NCI-H69 (cell line): Measurements from ENCODE around the gene SLC7A4.
"Not testable (repeated sequence)": the region's sequence is repeated elsewhere in the genome, so short reads cannot be mapped to it uniquely, and the experiment has no call there.

ENCODE experiments used
- DNase-seq: peaks from one replicate; lab custom pipeline; 2025; lab: John Stamatoyannopoulos, UW

Gene SLC7A4

DNA sequence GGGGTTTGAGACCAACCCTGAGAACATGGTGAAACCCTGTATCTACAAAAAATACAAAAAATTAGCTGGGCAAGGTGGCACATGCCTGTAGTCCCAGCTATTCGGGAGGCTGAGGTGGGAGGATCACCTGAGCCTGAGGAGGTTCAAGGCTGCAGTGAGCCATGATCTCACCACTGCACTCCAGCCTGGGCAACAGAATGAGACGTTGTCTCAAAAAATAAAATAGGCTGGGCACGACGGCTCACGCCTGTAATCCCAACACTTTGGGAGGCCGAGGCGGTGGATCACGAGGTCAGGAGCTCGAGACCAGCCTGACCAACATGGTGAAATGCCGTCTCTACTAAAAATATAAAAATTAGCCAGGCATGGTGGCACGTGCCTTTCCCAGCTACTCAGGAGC lies 32.1 kb upstream of the SLC7A4 start:
- not testable (repeated sequence) for DNase-seq

DNA sequence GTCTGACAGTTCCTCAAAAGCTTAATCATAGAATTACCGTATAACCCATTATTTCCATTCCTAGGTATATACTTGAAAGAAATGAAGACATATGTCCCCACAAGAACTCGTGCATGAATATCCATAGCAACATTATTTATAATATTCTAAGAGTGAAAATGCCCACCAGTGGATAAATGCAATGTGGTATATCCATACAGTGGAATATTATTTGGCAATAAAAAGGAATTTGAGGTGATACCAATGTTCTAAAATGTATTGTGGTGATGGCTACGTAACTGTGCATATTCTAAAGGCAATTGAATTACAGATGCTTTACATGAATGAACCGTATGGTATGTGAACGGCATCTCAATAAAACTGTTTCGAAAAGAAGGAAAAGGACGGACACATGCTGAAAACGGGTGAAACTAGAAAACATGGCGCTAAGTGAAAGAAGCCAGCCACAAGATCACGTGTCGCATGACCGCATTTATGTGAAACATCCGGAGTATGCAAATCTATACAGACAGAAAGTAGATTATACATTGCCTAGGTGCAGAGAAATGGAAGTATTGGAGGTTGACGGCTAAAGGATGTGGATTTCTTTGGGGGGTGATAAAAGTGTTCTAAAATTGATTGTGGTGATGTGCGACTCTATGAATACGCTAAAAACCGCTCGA lies 29.4 kb upstream of the SLC7A4 start:
- DNase-seq, result not testable (repeated sequence)

DNA sequence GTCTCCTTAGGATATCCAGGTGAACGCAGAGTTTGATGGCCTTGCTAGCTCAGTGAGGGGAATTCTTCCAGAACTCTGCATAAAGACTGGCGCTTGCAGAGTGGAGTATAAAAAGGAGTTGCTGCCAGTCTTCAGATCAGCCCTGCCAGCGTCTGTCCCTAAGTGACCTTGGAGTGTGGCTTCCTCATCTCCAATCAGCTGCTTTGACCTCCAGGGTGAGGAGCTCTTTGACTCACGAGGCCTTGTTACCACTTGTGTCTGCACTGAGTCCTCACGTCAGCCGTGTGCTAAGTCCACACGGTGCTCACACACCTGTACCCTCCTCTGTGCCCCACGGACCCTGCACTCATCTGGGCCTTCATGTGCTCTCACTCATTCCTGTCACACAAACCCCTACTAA lies 28.0 kb upstream of the SLC7A4 start:
- not testable (repeated sequence) for DNase-seq

DNA sequence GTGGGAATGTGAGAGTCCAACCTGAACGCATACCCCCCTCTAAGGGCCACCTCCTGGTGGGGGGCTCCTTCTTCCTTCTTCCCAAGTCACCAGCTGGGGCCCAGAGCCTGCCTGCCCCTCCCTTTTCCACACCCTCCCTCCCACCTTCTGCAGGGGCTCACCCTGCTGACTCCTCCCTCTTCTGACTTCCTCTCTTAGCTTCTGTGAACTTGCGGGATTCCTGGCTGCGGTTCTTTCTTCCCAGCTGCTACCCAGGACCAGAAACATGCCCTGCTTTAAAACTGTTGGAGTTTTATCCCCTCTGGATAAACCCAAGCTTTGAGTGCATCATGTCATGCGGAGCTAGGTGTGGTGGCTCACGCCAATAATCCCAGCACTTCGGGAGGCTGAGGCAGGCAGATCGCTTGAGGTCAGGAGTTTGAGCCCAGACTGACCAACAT lies 23.5 kb upstream of the SLC7A4 start:
- DNase-seq, result peak; percentile 20

DNA sequence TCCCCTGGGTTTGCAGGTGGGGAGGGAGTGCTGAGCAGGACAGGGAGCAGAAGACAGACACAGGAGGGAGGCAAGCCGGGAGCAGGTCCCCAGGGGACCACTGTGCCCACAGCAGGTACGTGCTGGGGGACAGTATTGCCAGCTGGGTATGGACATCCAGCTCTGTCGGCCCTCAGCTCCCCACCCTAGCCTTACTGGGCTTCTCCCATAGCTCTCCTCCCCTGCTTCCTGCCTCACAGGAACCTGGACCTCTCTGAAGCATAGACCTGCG lies 23.1 kb upstream of the SLC7A4 start:
- no peak for DNase-seq

DNA sequence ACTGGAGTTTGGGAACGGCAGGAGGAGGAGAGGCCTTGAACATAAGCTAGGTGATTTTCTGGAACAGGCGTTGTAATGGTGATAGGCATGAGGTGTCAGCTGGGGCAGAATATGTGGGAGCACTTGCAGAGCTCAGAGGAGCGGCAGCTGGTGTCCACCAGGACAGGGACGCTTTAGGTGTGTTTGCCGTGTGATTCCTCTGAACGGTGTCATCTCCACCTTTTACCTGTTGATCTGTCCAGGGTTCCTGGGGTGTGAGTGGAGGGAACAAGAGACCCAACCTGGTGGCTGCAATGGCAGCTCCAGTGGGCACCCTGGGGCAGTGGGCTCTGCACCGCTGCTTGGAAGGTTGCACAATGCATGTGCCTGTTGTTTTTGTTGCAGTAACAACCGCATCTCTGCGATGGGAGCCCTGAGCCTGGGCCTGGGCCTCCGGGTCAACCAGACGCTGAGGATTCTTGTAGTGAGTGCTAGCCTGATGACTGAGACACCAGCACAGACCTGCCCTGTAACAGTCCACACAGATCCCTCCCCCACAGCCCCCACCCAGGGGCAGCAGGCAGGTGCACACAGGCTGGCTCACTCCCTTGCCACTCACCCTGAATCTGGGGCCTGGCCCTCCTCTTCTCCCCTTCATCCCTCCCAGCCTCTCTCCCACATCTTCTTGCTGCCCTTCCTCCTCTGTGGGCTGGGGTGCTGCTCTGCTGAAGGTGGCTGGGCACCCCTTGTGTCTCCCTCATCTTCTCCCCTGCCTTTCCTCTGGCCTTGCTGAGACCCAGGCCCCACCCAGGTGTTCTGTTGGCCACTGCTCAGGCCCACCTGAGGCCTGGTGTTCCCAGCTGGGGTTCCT lies 22.6 kb upstream of the SLC7A4 start:
- DNase-seq, result no peak

DNA sequence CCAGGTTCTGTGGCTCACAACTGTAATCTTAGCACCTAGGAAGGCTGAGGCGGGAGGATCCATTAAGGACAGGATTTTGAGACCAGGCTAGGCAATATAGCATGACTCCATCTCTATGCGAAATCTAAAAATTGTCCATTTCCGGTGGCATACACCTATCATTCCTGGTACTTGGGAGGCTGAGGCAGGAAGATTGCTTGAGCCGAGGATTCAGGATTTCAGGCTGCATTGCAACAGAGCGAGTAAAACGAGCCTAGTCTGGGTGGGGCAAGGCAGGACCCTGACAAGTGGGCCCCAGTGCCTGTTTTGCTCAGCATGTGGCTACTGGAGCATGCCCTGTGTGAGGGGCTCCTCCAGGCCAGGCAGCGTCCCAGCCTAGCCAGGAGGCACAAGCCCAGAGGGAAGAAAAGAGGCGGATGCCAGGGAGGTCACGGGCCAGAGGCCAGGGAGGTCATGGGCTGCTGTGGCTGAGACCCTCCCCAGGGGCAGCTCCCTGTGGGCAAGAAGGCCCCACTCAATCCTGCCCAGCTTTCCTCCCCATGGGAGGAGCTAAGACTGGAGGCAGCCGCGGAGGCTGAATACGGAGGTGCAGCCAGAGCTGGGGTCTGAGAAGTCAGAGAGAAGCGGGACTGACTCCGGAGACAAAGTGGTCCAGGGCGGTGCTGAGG lies 21.8 kb upstream of the SLC7A4 start:
- DNase-seq, result no peak

DNA sequence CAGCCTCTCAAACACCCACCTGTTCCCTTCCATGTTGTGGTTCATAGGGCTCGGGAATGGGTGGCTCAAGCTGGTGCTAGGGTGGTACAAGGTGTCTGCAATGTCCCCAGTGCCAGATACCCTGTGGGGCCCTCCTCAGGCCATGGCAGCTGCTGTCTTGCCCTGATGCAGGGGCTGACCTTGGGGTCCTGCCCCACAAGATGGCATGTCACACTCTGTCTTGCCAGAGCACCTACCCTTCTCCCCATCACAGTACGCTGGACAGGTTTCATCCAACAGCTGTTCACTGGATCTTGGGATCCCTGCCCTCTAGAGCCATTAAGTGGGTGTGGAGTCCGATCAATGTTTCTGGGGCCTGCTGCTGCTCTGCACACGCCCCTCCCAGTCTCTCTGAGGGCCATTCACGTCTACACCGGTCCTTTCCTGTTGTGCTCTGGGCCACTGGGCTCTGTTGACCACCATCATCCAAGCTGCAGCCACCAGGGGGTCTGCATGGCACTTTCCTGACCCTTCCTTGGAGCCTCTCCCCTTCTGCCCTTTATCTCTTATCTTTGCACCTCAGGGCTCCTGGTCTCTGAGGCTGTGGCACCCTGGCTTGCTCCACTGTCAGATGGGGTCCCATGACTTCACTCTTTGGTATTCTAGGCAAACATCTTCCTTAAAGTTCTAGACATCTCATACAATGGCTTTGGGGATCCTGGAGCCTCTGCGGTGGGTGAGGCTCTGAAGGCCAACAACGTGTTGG lies 20.5 kb upstream of the SLC7A4 start:
- no peak for DNase-seq

DNA sequence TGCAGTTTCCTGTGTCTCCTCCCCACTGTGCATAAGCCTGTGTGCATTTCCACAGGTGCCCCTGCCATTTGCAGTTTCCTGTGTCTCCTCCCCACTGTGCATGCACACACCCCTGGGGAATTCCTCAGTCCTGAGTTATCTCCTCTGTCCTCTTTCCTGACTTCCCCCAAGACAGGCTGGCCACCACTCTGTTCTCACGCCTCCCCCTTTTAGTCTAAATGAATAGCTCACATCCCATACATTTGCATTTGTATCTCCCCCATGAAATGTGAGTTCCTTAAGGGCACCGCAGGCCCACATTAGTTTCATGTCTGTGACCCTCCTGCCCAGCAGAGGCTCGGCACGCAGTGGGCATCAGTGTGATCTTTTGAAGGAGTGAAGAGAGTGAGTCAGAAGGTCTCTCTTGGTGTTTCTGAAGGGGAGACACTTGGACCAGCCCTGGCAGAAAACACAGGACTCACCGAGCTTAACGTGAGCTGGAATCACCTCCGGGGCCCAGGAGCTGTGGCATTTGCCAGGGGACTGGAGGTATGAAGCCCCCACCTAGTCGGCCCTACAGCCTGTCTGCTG lies 19.6 kb upstream of the SLC7A4 start:
- DNase-seq, result peak; percentile 39

DNA sequence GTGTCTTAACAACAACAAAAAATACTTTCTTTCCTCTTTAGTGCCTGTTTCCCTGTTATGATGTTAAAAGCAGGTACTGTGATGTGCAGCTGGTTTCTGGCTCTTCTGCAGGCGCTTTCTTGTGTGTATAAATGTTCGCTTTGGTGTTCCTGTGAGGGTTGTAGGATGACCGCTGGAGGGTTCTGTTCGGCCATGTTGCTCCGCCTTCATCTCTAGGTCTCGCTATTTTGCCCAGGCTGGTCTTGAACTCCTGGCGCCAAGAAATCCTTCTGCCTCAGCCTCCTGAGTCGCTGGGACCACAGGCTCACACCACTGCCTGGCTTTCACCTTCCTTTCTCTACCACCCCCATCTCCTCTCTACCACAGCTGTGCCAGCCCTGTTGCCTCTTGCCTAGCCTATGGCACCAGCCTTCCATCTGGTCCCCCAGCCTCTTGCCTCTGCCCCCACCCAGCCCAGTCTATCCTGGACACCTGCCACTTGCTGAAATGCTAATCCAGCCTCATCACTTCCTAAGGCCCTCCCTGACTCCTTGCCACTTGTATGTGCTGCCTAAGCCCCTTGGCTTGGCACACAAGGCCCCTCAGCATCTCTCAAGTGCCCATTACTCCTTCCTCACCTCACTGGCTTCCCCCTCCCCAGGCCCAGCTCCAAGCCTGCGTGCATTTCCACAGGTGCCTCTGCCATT lies 18.9 kb upstream of the SLC7A4 start:
- DNase-seq, result peak; percentile 44

DNA sequence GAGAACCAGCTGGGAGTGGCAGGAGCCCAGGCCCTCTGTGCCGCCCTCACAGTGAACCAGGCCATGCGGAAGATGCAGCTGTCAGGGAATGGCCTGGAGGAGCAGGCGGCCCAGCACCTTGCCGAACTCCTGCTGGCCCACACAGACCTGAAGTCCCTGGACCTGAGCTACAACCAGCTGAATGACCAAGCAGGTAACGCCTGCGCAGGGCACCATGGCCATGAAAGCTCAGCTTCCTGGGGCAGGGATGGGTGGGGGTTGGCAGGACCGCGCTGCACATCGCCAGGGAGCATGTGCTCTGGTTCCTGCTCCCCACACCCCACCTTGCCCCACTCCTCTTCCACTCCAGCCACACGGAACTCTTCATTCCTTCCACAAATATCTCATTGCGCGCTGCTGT lies 16.6 kb upstream of the SLC7A4 start:
- not testable (repeated sequence) for DNase-seq

DNA sequence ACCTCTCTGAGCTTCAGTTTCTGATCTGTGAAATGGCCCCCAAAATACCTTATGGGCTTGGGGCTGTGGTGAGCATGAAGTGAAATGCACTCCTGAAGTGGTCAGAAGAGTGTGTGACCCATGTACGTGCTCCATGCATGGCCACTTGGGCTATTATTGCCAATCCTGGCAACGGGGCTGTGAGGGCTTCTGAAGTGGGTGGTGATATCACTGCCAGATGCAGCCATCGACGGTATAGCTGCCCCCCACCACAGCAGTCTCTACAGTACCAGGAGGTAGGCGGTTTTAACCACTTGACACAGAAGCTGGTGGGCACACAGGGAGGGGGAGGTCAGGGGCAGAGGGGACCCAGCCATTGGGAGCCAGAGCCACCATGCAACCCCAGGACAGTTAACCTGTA lies 16.1 kb upstream of the SLC7A4 start:
- not testable (repeated sequence) for DNase-seq

DNA sequence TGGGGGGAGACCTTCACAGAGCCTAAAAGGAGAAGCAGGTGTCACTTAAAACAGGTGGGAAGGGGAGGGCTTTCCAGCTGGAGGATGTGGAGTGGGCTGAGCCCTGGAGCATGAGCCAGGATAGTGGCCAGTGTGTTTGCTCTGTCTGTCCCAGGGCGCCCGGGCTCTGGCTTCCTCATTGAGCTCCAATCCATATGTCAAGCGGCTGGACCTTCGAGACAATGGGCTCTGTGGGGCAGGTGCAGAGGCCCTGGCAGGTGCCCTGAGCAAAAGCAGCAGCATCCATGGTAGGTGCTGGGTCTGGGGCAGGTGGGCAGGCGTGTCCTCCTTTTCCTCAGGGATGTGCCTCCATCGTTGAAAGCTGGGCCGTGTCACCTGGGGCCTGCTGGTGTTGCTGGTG lies 15.4 kb upstream of the SLC7A4 start:
- peak; percentile 87 for DNase-seq

DNA sequence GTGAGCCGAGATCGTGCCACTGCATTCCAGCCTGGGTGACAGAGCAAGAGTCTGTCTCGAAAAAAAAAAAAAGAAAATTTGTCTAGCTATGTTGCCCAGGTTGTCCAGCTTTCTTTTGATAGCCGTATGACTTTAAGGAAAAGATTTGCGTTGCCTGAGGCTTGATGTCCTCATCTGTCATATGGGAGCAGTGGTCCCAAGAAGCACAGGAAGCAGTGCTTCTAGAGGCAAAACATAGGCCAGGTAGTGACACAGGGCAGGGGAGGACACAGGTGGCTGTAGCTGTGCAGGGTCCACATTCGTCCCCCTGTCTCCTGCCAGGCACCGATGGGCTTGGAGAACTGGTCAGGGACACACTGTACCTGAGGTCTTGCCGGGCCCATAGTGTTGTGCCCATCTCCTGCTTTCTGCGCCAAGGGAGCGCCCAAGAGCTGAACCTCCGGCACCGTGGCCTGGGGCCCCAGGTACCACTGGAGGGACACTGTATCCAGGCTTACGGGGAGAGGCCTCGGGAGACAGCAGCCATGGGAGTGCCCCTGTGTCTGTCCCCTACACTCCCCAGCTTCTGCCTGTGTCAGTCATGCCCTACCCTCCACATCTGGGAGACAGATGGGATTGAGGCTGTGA lies 14.8 kb upstream of the SLC7A4 start:
- DNase-seq, result no peak

DNA sequence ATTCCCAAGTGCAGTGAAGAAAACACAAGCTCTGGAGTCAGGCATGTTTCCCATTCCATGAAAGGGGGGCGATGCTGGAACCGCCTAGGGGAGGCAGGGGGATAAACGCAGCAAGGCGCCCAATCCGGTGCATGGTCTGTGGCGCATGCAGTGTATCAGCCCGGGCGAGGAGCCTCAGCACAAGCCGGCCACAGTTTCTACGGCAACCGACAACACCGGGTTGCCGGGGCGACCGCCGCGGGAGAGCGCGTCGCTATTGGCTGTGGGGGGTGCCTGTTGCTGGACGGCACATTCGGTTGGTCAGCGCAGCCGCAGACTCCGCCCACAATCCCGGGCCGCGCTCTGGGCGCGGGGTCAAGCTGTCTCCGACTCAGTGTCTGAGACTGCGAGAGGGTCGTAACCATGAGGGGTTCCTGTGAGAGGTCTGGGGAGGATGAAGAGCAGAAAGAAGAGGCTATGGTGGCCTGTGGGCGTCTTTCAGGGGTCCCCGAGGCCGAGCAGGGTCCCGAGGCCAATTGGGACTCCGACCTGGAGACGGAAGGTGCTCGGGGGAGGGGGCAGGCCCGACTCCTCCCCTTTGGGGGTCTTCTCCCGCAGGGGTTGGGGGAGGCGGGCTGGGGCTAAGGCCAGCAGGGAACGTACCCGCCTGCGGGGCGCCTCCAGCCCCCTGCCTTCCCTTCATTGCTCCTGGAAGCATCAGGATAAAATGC lies 13.4 kb upstream of the SLC7A4 start, which contains the start of gene LRRC74B:
TSS of gene LRRC74B (plus strand) at position 362 of the 710 bp plus-strand sequence. CDS start at position 403, 41 bp downstream.
- peak; percentile 93 for DNase-seq

DNA sequence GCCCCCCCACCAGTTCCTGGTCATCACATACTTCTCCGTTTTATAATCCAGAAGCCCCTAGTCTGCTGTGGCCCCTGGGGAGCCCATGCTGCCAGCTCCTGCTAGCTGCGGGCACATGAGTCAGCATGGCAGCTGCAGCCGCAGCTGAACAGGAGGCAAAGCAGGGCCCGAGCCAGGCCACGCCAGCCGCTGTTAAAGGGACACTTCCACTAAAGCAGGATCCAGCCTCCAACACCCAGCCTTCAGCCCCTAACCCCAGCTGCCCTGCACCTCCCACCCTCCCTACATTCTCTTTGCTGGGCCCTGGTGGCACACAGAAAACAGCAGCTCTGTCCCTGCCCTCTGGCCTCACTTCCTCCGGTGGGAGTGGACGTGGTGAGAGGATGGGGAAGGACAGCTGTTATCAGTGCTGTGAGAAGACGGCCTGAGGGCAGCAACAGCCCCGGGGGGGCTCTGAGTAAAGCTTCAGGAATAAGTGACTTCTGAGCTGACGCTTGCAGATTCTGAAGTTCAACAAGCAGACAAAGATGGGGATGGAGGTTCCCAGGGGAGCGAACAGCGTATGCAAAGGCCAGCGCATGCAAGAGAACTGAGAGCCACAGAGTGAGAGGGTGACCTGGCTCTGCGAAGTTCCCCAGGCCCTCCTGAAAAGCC lies 12.7 kb upstream of the SLC7A4 start:
- DNase-seq, result peak; percentile 71

DNA sequence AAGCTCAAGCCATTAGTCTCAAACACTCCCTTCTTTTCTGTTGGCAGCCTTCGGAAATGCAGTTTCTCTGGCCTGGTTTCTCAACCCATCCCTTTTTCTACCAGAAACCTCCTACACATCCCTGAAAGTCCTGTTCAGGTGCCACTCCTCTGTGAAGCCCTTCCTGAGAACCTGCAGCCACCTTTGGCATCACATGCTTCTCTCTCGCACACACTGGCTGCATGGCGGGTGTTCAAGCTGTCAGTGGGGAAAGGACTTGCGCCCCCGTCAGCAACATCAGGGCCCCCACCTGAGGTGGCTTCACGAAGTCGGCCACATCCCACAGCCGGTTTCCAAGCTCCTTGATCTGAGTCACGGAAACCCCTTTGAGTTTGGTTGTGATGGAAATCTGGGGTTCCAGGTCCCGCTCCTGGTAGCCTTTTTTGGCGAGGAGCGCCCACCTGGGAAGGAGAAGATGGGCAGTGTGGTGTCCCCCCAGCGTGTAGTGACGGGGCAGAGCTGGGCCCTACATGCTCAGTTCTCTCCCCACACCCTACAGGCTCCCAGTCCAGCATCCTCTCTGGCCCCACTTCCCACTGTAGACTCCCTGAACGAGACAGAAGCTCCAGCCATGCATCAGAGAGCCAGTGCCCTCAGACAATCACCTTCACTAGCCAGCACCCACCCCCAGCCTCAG lies 11.6 kb upstream of the SLC7A4 start:
- no peak for DNase-seq

DNA sequence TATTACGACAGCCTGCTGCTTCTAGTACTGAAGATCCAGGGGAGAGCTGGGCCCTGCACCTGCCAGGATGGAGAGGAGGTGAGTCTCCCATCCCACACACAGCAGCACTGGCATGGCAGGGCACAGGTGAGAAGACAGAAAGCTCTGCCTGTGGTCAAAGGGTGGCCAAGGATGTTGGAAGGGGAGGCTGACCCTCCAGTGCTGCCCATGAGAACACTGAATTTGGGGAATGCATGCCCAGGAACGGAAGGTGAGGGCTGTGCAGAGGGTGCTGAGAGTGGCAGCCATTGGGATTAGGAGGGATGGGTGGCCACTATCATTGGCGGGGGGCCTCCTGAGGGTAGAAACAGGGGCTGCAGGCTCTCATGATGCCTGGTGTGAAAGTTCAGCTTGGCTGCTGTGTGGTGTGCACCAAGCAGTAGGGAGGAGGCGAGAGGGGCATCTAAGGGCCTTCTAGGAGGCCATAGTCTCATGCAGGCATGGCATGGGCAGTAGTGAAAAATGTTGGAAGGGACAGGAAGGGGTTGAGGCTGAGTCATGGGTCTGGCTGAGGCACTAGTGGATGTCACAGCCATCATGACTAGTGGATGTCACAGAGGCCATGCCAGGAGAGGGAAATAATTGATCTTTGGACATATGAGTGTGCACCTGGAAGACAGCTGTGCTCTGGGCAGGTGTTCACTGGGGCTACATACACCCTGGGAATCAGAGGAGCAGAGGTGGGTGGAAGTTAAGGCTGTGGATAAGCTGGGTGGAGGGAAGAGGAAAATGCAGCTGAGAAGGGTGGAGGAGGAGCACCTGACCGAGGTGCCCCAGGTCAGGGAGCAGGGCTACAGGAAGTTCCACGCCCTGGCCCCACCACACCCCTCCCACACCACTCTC lies 10.9 kb upstream of the SLC7A4 start:
- no peak for DNase-seq
